Measurements from ENCODE around the gene TNPO1.
A peak's percentile ranks its signal among the peaks of the same experiment; 100 is the strongest.

The TNPO1 gene

GRCh38 chr5:72818866-72819534, 2.5 kb downstream of the TNPO1 start:
- peak; percentile 68 for DNase-seq

- DNase-seq, result no peak
Observed at GRCh38 chr5:72821776-72822175, 5.3 kb downstream of the TNPO1 start.

- DNase-seq, result no peak
Observed at GRCh38 chr5:72822944-72823343, 6.5 kb downstream of the TNPO1 start.

DNA sequence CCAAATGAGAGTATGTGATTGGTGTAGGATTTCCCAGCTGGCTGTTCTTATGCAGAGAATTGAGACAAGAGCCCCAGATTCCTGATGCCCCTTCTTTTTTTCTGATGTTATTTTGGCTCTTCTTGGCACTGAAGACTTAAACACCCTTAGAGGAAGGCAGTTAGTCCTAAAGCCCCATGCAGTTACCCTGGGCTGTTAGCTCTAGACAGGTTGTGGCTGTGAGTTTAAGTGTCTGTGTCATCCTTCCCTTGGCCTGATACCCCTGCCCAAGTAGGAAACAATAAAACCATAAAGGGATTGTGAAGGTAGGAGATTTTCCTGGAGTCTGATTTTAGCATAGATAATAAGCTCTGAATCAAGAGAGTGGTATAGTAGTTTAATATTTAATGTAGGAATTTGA, 13.2 kb downstream of the TNPO1 start:
- no peak for DNase-seq

DNA sequence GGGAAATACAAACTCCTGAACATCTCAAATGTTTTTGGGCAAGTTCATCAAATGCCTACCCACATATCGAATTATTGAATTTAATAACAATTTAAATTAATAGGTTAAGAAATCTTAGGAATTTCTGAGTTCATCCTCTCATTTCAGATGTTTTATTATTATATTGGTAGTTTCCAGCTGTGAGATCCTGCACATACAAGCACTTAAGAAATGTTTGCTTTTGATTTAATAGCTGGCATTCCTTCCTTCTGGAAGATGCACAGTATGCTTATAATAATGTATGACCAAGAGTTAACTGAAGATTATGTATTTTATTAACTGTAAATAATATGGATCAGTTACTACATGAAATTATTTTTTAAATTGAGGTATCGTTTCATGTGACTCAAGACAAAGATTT, 13.9 kb downstream of the TNPO1 start:
- no peak for DNase-seq

GRCh38 chr5:72831685-72832084, 15.2 kb downstream of the TNPO1 start:
- DNase-seq, result no peak

GRCh38 chr5:72834924-72835323, 18.5 kb downstream of the TNPO1 start:
- DNase-seq, result no peak

DNA sequence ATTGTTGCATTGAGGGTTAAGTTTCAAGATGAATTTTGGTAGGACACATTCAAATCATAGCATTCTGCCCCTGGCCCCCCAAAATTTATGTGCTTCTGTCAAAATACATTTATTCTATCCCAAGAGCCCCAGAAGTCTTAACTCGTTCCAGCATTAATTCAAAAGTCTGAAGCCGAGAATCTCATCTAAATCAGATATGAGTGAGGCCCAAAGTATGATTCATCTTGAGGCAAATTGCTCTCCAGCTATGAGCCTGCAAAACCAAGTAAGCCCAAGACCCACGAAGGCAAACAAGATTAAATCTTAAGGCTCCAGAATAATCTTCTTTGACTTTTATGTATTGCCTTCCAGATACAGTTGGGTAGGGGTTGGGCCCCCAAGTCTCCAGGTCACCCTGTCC, 19.2 kb downstream of the TNPO1 start:
- no peak for DNase-seq

DNA sequence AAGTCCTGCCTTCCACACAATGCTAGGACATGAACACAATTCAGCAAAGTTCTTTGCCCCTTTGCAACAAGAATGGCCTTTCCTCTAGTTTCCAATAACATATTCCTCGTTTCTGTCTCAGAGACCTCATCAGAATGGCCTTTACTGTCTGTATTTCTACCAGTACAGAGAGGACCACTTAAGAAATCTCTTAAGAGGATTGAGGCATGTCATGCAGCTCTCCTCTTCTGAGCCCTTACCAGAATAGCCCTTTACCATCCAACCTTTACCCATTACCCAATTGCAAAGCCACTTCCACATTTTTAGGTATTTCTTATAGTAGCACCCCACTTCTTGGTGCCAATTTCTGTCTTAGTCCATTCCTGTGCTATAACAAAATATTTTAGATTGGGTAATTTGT, 20.3 kb downstream of the TNPO1 start:
- DNase-seq, result no peak

DNA sequence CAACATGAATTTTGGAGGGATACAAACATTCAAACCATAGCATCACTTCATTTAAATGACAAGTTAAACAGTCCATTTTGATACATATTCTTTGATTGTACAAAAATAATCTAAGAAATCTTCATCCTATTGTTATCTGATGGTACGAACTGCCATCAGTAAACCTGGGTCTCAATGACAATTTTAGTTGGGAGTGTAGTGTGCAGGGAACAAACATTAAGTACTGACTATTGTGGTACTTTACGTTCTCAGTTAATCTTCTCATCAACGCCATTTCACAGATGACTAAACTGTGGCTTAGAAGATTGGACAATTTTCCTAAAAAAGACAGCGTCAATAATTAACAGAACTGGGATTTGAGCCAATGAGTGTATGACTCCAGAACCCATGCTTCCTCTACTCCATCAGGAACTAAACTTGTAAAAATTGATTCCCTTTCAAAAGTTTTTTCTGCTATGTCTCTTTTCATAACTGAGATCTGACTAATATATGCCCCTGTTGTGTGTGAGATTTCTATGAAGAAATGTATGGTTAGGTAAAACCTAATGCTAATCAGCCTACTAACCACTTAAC, 21.1 kb downstream of the TNPO1 start:
- no peak for DNase-seq

- DNase-seq, result no peak
Observed at GRCh38 chr5:72840041-72840440, 23.6 kb downstream of the TNPO1 start.

DNA sequence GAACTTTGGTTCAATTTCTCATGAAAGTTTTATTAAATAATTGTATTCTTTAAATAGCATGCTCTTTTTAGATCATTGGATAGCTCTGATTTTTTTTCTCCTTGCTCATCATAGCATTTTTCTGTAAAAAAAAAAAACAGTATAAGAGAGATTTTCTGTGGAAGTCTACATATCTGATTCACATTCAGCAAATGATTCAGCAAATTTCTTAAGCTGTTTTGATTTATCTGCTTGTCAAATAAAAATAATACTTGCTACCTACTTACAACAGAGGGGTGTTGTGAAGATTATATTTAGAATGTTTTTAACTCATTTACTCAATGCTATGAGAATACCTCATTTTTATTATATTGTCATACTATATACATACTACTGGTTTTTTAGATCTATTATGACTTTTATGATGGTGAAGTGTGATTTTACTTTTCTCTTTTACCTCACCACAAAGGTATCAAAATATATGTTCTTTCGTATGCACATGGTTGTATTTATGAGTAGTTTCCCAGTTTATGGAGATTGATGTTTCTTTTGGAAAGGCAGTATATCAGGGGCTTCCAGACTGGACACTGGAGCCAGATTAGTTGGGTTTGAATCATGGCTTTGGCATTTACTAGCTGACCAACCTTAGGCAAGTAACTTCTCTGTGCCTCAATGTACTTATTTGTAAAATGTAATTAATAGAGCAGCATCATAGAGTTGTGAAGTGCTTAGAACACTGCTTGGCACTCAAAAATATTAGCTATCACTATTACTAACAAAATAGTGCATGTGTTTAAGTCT, 25.5 kb downstream of the TNPO1 start:
- DNase-seq, result no peak

DNA sequence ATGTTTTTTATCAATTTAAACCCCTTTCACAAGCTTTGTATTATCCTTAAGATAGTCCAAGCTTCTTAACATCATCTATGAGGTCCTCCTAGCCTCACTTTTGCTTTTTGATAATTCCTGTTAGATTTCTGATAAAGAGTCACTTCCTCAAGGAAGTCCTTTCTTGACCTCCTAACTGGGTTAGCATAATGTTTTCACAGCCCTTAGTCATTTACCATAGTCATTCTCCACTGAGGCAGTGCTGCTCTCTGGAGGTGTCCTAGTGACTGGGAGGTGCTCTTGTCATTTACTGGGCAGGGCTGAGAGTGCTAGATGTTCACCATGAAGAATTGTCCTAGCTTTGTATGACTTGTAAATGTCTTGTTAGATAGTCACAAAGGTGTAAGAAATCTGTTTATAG, 26.4 kb downstream of the TNPO1 start:
- DNase-seq, result peak; percentile 13

DNA sequence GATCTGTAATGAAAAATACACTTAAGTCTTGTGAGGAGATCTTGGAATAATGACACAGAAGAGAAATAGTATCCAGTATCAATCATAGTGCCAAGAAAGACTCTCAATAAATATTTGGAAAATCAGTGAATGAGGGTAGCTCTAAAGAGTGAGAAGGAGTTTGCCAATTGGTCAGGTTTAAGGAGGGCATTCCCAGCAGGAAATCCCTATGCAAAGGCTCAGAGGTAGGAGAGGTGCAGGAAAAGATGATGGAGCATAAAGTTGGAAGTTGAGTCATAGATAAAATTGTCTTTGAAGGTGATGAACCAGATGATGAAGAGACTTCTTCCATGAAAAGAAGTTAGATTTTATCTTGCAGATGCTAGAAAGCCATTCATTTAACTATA, 27.8 kb downstream of the TNPO1 start:
- no peak for DNase-seq

DNA sequence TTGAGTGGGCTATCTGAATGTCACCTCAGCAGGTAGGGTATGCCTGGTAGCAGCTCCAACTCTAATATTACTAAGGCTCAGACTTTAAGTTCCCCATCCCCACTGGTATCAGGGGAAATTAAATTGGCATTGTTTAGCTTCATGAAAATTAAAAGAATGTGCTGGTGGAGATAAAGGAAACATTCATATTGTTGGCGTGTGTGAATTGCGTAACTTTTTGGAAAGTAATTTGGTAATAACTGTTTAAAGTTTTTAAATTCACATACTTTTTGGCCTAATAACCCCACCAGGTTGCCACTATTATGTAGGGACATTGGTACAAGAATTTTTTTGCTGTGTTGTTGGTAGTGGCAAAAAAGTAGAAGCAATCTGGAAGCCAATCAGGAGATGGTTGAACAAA, 29.4 kb downstream of the TNPO1 start:
- DNase-seq, result no peak

- DNase-seq, result no peak
Observed at GRCh38 chr5:72846483-72846882, 30.0 kb downstream of the TNPO1 start.

GRCh38 chr5:72847439-72847838, 31.0 kb downstream of the TNPO1 start:
- DNase-seq, result no peak

DNA sequence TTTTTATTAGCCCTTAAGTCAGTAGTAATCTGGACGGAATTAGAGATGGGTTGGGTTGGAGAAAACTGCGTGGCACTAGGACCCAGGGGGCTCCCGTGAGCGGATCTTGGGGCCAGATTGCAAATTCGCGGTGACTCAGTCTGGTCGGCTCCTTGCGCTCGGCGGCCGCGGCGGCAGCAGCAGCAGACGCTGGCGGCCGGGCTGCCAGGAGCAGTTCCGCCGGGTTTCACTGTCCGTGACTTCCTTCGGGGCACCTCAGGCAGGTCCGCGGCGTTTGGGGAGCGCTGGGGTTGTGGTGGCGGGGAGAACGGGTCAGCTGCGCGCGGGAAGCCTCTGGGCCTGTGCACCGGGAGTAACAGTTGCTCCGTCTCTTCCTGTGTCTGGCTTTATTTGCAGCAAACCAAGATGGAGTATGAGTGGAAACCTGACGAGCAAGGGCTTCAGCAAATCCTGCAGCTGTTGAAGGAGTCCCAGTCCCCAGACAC, 31.6 kb downstream of the TNPO1 start:
- peak; percentile 85 for DNase-seq

DNA sequence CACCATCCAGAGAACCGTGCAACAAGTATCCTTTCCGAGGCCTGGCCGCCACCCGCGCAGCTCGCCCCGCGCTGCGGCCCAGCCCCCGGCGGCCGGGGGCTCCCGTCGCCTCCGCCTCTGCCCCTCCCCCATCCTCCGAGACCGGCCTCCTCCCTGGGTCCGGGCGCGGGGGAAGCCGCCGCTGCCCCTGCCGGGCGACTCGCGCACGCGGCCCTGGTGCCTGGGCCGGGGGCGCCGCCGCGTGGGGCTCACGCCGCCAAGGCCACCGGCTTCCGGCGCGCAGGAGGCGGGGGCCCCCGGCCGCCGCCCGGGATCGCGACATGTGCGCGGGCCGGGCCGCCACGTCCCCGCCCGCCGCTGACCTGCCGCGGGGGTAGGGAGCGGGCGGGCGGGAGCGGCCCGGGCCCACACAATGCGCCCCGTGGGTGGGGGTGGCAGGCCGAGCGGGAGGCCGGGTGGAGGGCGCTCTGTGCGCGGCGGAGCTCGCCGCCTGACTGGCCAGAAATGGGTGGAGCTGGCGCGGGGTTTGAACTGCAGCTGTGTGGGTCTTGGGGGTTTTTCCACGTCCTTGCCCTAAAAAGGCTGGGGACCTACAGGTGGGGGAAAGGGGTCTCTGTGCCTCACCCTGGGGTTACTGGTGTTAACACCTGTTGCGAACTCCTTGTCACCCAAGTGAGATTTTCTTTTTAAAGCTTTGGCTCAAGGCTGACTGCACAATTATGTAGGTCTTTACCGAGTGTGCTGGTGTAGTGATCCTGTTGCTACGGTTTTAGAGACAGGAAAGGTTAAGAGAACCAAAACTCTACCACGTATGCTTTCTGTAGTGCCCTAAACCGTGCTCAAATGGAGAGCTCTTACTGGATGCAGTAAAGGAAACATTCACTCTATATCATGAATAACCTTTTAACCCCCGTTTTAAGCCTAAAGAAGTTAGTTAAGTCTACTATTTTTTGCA, 32.3 kb downstream of the TNPO1 start:
- DNase-seq, result peak; percentile 60

- DNase-seq, result no peak
Observed at GRCh38 chr5:72849546-72849945, 33.1 kb downstream of the TNPO1 start.

DNA sequence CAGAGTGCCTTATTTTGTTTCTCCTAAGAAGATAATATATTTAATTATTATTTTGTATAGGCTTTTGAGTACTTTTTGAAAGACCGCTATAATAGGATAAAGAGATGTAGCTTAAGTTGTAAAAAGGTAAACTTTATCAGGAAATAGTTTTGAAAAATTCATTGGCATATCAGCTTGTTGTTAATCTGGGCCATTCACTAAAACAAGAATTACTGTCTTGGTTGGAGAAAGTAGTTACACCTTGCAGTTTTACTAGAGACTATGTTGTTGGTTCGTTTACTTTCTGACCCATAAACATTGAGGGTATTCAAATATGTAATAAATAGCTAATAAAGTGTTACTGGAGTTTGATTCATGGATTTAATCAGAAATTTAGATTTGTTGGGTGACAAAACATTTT, 33.7 kb downstream of the TNPO1 start:
- no peak for DNase-seq

- DNase-seq, result no peak
Observed at GRCh38 chr5:72852356-72852755, 35.9 kb downstream of the TNPO1 start.

DNA sequence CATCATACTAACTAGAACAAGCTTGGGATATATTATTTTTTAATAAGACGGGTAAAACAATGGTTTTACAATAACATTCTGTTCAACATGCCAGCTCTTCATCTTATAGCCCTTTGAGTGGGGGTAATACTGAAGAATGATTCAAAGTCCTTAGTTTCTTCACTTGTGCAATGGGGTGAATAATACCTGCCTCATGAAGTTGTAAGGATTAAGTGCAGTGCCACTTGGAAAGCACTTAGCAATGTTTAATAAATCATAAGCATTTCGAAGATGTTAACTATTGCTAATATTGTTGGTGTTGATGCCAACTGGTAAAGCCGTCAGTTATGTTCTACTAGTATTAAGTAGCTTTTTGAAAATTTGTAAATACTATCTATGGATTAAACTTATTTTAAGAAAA, 38.0 kb downstream of the TNPO1 start:
- no peak for DNase-seq

Data from CD4-positive, alpha-beta T cell treated with Interleukin-6 for 4 hours (primary cell).